ENCODE data around the gene PCSK2.

PCSK2 gene

GRCh38 chr20:17248224-17248623 is 21.4 kb downstream of the PCSK2 start:
- no peak for DNase-seq (ENCODE audit: low read depth)

- DNase-seq (ENCODE audit: low read depth): no peak
Observed at GRCh38 chr20:17262786-17263185, 35.9 kb downstream of the PCSK2 start.

- no peak for DNase-seq (ENCODE audit: low read depth)
Observed at GRCh38 chr20:17273717-17274116, 46.9 kb downstream of the PCSK2 start.

GRCh38 chr20:17276101-17276500 is 49.3 kb downstream of the PCSK2 start:
- DNase-seq (ENCODE audit: low read depth): no peak

- DNase-seq (ENCODE audit: low read depth): no peak
Observed at GRCh38 chr20:17281478-17281877, 54.6 kb downstream of the PCSK2 start.

- no peak for DNase-seq (ENCODE audit: low read depth)
Observed at GRCh38 chr20:17282501-17282900, 55.7 kb downstream of the PCSK2 start.

- no peak for DNase-seq (ENCODE audit: low read depth)
Observed at GRCh38 chr20:17287503-17287902, 60.7 kb downstream of the PCSK2 start.

GRCh38 chr20:17287998-17288397 is 61.2 kb downstream of the PCSK2 start:
- no peak for DNase-seq (ENCODE audit: low read depth)

- DNase-seq (ENCODE audit: low read depth): no peak
Observed at GRCh38 chr20:17295151-17295726, 68.4 kb downstream of the PCSK2 start.

GRCh38 chr20:17295991-17296390 is 69.2 kb downstream of the PCSK2 start:
- no peak for DNase-seq (ENCODE audit: low read depth)

GRCh38 chr20:17298171-17298570 is 71.3 kb downstream of the PCSK2 start:
- DNase-seq (ENCODE audit: low read depth): no peak

- no peak for DNase-seq (ENCODE audit: low read depth)
Observed at GRCh38 chr20:17298751-17299150, 71.9 kb downstream of the PCSK2 start.

GRCh38 chr20:17300113-17300512 is 73.3 kb downstream of the PCSK2 start:
- no peak for DNase-seq (ENCODE audit: low read depth)

- no peak for DNase-seq (ENCODE audit: low read depth)
Observed at GRCh38 chr20:17304774-17305173, 77.9 kb downstream of the PCSK2 start.

GRCh38 chr20:17306427-17306826 is 79.6 kb downstream of the PCSK2 start:
- no peak for DNase-seq (ENCODE audit: low read depth)

GRCh38 chr20:17314264-17314663 is 87.4 kb downstream of the PCSK2 start:
- DNase-seq (ENCODE audit: low read depth): no peak

- DNase-seq (ENCODE audit: low read depth): no peak
Observed at GRCh38 chr20:17315407-17316231, 88.8 kb downstream of the PCSK2 start.

GRCh38 chr20:17316316-17317038 is 89.6 kb downstream of the PCSK2 start:
- DNase-seq (ENCODE audit: low read depth): no peak

GRCh38 chr20:17317341-17317740 is 90.5 kb downstream of the PCSK2 start:
- no peak for DNase-seq (ENCODE audit: low read depth)

- no peak for DNase-seq (ENCODE audit: low read depth)
Observed at GRCh38 chr20:17320456-17320855, 93.6 kb downstream of the PCSK2 start.

- DNase-seq (ENCODE audit: low read depth): no peak
Observed at GRCh38 chr20:17326096-17326495, 99.3 kb downstream of the PCSK2 start.

GRCh38 chr20:17327185-17328148 is 100.6 kb downstream of the PCSK2 start:
- no peak for DNase-seq (ENCODE audit: low read depth)
